ENCODE results near the gene NUP43. TPM values are rescaled to one million over a fixed set of nuclear protein-coding genes. Genes with fewer than 3 reads are reported as not detected.
"Not testable (repeated sequence)": the region's sequence is repeated elsewhere in the genome, so short reads cannot be mapped to it uniquely, and the experiment has no call there.

Gene NUP43
- polyA plus RNA-seq, 2 of the 4 experiments (the other 2 are of a cell fraction) = 20.0 to 40.3 TPM

DNA sequence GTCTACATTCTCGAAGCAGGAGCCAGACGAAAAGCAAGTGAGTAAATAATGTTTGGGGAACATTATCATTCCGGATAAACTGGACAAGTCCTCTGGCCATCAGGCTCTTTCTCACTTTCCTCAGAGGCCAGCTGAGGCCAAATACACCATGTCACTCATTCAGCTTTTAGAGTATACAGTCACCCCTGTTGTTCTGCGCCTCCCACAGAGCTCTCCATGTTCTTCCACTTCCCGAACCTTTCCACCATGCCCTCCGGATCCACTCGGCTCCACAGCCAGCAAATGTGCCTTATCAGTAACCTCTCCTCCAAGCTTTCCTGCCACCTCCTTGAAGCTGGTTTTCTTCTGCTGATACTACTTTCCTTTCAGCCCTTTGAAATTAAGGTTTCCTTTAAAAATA lies 60.1 kb downstream of the NUP43 start:
- no peak for FAIRE-seq
- WGBS (ENCODE audit: missing lambda C conversion rate) = 84% methylated on average over 7 of the region's 7 CpGs
- ChIA-PET POLR2A (no interaction called here), CTCF (no interaction called here)
- Histone ChIP-seq H3K9me3 (no peaks in the 10 kb centered on the region), H3K27ac (no peak overlapping the region), H3K4me2 (no peak overlapping the region), H3K4me1 (no peaks in the 10 kb centered on the region), H3K4me3 (no peak overlapping the region)
- ATAC-seq = no peak
- TF ChIP-seq, protein P1, sequence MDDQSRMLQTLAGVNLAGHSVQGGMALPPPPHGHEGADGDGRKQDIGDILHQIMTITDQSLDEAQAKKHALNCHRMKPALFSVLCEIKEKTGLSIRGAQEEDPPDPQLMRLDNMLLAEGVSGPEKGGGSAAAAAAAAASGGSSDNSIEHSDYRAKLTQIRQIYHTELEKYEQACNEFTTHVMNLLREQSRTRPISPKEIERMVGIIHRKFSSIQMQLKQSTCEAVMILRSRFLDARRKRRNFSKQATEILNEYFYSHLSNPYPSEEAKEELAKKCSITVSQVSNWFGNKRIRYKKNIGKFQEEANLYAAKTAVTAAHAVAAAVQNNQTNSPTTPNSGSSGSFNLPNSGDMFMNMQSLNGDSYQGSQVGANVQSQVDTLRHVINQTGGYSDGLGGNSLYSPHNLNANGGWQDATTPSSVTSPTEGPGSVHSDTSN (IDR thresholded peaks at IDR 0.05) = no peak
- no peak for TF ChIP-seq GATA3 (IDR thresholded peaks at IDR 0.05; ENCODE audit: borderline replicate concordance)
- TF ChIP-seq CHD4 (IDR thresholded peaks at IDR 0.05; ENCODE audit: borderline replicate concordance) = no peak
- DNase-seq (ENCODE audit: low read depth in 1 of 2, low spot score in 1 of 2) = no peak

DNA sequence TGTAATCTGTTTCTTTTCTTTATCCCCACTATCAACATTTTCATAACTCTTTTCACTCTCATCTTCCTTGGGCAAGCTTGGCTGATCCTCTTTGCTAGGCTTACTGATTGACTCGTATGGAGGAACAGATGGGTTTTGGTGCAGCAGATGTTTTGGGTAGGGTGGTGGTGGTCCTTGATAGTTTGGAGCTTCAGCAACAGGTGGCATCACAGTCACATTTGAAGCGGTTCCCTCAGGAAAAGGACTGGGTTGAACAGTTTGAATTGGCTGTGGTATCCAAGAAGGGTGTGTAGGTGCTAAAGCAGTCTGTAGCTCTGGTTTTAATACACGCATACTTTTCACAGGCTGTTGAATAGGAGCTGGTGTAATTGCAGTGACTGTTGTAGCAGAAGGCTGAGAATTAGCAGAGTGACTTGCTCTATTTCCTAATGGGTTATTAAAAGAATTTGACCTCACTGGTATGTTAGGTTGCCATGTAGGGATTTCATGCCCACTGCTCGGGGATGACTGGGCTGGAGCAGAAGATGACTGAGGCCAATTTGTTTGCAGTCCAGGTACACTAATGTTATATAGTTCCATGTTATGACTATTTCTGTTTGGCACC lies 63.0 kb downstream of the NUP43 start:
- Histone ChIP-seq H3K9me3 (no peaks in the 10 kb centered on the region), H3K27ac (no peak overlapping the region), H3K4me1 (no peaks in the 10 kb centered on the region), H3K4me2 (no peak overlapping the region), H3K4me3 (no peak overlapping the region)
- ChIA-PET POLR2A (no interaction called here), CTCF (no interaction called here)
- WGBS (ENCODE audit: missing lambda C conversion rate) = 91% methylated on average over 4 of the region's 4 CpGs
- no peak for TF ChIP-seq RARB (CRISPR knock-in tag; IDR thresholded peaks at IDR 0.05)
- TF ChIP-seq BHLHE40 (IDR thresholded peaks at IDR 0.05; ENCODE audit: low read depth, low read length) = no peak
- DNase-seq (ENCODE audit: low read depth in 1 of 2, low spot score in 1 of 2) = no peak
- no peak for FAIRE-seq
- ATAC-seq = no peak

DNA sequence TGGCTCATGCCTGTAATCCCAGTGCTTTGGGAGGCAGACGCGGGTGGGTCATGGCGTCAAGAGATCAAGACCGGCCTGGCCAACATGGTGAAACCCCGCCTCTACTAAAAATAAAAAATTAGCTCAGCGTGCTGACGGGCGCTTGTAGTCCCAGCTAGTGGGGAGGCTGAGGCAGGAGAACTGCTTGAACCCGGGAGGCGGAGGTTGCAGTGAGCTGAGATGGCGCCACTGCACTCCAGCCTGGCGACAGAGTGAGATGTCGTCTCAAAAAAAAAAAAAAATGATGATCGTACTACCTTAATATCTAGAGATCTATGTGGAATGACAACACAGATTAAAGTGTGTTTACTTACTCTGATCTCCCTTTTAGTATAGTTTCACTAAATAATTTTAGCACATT lies 64.5 kb downstream of the NUP43 start:
- H3K27ac ChIP-seq; H3K4me1 ChIP-seq; FAIRE-seq; ATAC-seq; DNase-seq (ENCODE audit: low read depth in 1 of 2, low spot score in 1 of 2); CTCF ChIA-PET; H3K4me2 ChIP-seq; H3K4me3 ChIP-seq; H3K9me3 ChIP-seq: not testable (repeated sequence)
- POLR2A ChIA-PET = interaction anchor here (0.6 kb wide), 1 partner anchor 17 kb away, joined by 3 read pairs; no protein-coding TSS in a partner anchor
- WGBS (ENCODE audit: missing lambda C conversion rate) = 88% methylated on average over 14 of the region's 14 CpGs

DNA sequence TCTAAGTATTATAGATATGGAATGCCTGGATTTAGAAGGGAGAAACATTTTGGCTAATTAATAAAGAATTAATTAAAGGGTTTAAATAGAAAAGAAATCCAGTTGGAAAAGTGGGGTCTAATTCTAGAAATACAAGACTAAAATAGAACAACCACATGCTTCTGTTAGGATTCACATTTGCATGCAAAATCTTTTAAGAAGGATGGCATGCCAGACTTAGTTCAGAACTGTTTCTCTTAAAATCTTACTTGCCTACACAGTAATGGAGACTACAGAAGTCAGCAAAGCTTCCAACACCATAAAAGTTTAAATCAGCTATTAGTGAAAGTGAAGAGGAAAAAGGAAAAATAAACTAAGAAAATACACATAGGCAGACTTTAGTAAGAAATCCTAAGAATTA lies 65.1 kb downstream of the NUP43 start:
- FAIRE-seq = no peak
- H3K4me2 ChIP-seq = no peak overlapping the region
- CTCF ChIA-PET = no interaction called here
- no peak overlapping the region for H3K27ac ChIP-seq
- ATAC-seq = no peak
- POLR2A ChIA-PET = no interaction called here
- H3K9me3 ChIP-seq = no peaks in the 10 kb centered on the region
- TF ChIP-seq NR3C1 (IDR thresholded peaks at IDR 0.05) (no peak), HEYL (CRISPR knock-in tag; IDR thresholded peaks at IDR 0.05) (no peak), RAD21 (conservative IDR thresholded peaks at IDR 0.05 in 1 of 2, IDR thresholded peaks at IDR 0.05 in 1 of 2) (no peak), ESRRA (IDR thresholded peaks at IDR 0.05; ENCODE audit: borderline replicate concordance, low read length) (no peak), FOSL2 (IDR thresholded peaks at IDR 0.05) (no peak), FOSL2 (CRISPR knock-in tag; IDR thresholded peaks at IDR 0.05) (no peak), HOXB5 (CRISPR knock-in tag; IDR thresholded peaks at IDR 0.05) (no peak), EP300 (IDR thresholded peaks at IDR 0.05) (no peak), JUN (IDR thresholded peaks at IDR 0.05) (no peak), CBX2 (IDR thresholded peaks at IDR 0.05; ENCODE audit: borderline replicate concordance, low read depth) (no peak), CEBPB (IDR thresholded peaks at IDR 0.05) (no peak), ZFP36 (IDR thresholded peaks at IDR 0.05; ENCODE audit: borderline replicate concordance, partially characterized antibody) (no peak), POLR2A (IDR thresholded peaks at IDR 0.05; ENCODE audit: low read length) (no peak), POLR2AphosphoS2 (conservative IDR thresholded peaks at IDR 0.05; ENCODE audit: low read length) (no peak), MAZ (IDR thresholded peaks at IDR 0.05; ENCODE audit: borderline replicate concordance, low read depth, low read length) (no peak), ZSCAN20 (CRISPR knock-in tag; IDR thresholded peaks at IDR 0.05) (no peak), TFCP2L1 (CRISPR knock-in tag; IDR thresholded peaks at IDR 0.05) (no peak), RARB (CRISPR knock-in tag; IDR thresholded peaks at IDR 0.05) (no peak)
- TF ChIP-seq, protein P1 (IDR thresholded peaks at IDR 0.05) = no peak
- TF ChIP-seq, protein P2, sequence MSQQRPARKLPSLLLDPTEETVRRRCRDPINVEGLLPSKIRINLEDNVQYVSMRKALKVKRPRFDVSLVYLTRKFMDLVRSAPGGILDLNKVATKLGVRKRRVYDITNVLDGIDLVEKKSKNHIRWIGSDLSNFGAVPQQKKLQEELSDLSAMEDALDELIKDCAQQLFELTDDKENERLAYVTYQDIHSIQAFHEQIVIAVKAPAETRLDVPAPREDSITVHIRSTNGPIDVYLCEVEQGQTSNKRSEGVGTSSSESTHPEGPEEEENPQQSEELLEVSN (IDR thresholded peaks at IDR 0.05; ENCODE audit: borderline replicate concordance, low read depth) = no peak
- DNase-seq (ENCODE audit: low read depth in 1 of 2, low spot score in 1 of 2) = no peak
- no peaks in the 10 kb centered on the region for H3K4me1 ChIP-seq
- no peak overlapping the region for H3K4me3 ChIP-seq
